Measurements from ENCODE around the gene CCDC12.

CCDC12 gene

DNA sequence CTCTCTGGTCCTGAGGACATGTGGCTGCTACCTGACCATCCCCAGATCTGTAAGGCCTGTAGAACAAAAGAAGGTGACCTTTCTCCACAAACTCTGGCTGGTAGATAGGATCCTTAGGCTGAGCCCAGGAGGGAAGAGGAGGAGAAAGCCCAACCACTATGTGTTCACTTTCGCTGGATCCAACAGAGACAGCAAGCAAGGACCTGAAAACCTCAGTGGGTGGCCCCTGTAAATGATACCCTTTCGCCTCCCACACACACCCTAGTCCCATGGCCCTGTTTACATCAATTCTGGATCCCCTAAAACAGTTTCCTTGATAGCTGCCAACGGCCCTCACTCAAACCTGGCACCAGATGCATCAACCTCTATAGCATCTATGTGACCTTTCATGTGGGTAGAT lies 22.4 kb downstream of the CCDC12 start:
- DNase-seq: no peak

DNA sequence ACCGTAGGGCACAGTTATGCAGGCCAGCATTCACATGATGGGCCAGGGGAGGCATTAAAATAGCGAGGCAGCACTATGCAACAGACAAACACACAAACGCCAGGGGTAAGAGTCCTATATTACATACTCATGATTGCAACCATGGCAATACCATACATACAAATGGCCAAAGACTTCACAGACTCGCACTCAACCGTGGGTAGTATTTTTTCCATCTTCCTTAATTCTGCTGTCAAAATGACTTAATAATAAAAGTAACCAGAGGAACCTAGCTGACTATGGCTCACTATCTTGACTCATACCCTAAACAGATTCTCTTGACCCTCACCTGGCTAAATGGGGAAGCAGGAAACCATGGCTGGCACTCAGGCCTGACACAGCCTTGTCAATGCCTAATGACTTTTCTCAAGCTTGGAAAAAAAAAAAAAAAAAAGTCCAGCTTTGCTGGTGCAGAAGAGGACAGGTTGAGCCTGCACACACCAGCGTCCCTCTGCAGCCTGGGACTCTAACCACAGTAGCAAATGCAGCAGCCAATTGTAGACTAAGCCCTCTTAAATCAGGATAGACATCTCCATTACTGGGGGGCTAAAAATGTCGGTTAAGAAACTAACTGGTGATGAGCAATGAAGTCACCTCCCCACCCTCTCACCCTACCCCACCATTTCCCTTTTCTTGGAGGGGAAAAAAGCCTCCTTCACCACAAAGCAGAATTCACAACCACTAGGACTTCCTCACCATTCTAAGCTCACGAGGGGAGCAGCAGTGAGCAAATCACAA lies 23.1 kb downstream of the CCDC12 start:
- DNase-seq: no peak

DNA sequence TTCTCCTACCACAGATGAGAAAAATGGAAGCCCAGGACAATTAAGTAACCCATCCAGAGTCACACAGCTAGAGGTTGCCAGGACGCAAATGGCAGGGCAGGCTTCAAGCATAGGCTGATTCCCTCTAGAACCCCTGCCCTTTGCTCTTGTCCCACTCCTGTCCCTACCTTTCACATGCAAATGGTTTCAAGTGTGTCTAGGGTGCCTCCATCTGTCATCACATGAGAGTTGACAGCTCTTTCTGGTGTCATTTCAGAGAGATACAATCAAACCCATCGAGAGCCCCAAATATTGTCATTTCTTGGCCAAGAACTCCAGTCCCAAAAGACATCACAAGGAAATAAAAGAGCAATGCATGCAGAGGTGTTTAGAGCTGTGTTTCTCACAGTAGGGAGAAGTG lies 23.7 kb downstream of the CCDC12 start:
- DNase-seq: no peak

DNA sequence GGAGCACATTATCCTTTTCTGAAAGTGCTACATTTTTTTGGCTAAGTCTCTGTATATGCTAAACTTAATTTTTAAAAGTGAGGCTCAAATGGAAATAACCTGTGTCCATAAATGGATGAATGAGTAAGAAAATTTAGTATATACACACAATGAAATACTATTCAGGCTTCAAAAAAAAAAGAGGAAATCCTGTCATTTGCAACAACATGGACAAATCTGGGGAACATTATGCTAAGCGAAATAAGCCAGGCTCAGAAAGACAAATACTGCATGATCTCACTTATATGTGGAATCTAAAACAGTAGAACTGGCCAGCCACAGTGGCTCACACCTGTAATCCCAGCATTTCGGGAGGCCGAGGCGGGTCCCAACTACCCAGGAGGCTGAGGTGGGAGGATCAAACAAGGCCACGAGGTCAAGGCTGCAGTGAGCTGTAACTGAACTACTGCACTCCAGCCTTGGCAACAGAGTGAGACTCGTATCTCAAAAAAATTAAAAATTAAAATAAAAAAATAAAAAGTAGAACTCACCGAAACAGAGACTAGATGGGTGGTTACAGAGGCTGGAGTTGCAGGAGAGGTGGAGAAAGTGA lies 25.8 kb downstream of the CCDC12 start:
- no peak for DNase-seq

DNA sequence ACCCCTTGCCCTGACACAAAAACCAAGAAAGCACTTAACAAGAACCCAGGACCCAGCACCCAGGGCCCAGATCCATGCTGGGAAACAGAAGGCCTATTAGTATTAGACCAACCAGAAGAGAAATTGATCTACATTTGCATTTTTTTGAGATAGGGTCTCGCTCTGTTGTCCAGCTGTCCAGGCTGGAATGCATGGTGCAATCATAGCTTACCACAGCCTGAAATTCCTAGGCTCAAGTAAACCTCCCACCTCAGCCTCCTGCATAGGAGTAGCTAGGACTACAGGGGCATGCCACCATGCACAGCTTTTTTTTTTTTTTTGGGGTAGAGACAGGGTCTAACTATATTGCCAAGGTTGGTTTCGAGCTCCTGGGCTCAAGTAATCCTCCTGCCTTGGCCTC lies 26.4 kb downstream of the CCDC12 start:
- no peak for DNase-seq

DNA sequence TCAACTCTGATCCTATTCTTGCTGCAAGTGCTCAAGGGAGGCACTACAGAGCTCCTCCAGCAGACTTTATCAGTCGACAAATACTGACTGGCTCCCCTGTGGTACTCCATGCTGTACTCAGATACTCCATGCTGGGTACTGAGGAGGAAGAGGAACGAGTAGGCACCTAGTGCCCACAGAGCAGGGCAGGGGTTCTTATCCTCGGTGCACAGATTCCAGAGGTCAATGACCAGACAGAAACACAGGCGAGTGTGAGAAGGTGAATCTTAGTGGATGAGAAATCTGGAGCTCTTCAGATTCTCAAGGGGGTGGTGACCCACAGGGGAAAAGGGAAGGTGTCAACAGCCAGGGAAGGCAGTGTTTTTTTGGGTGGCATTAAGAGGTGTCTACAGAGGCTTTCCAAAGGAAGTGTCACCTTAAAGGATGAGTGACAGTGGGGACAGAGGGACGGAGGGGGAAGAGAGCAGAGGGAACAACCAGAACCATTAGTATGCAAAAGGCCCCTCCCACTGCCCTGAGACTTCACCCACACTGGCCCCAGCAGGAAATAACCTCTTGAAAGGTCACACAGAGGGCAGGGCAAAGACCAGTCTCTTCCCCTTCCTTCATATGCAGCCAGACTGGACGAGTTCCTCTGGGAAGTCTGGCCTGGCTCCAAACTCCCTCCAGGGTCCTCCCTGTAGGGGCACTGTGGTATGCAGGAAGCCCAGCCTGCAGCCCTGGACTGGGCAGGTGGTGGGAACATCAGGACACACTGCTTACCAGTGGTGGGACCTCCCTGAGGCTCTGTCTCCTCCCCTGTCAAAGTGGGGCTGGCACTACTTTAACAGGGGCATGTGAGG lies 27.5 kb downstream of the CCDC12 start:
- no peak for DNase-seq

DNA sequence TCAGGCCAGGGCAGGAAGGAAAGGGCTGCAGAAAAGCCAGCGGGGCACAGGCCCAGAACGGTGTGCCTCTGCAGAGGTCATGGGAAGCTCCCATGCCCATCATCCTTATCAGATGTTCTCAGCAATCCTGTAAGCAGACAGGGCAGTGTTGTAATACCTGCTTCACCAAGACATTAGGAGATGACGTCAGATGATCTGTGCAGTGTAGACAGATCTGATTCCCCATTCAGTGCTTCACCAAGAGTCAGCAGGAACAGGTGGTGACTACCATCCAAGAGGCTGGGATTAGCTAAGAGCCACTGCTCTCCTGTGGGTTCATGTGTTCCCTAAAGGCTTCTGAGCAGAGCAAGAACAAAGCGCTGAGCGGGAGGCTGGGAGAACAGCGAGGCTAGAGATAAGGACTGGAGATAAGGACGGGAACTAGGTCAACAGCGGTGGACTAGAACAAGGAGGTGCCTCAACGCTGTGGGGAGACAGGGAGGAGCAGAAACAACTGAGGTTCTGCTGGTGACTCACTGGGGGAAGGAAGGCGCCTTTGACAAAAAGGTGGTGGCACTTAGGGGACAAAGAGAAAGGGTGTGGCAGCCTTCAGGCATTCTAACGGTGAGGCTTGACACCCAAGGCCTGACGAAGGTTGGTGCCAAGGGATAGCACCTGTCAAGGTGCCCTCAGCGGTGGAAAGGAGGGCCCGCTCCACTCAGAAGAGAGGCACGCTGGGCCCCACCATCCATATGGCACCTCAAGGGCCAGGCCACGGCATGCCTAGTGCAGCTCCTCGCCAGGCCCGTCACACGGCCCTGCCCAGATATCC lies 28.4 kb downstream of the CCDC12 start:
- DNase-seq: peak; percentile 45

DNA sequence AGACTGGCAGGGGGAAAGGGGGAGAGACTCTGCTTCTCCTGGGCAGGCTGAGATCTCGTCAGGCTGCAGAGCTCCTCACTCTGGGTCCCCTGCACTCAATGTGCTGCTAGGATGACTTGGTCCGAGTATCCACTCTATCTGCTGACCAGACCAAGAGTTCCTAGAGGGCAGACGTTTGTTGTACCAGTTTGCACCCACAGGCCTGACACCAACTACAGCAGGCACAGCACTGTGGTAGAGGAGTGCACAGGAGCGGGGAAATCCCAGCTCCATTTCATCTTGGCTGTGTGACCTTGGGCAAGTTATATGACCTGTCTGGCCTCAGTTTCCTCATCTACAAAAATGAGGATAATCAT lies 29.0 kb downstream of the CCDC12 start:
- no peak for DNase-seq

DNA sequence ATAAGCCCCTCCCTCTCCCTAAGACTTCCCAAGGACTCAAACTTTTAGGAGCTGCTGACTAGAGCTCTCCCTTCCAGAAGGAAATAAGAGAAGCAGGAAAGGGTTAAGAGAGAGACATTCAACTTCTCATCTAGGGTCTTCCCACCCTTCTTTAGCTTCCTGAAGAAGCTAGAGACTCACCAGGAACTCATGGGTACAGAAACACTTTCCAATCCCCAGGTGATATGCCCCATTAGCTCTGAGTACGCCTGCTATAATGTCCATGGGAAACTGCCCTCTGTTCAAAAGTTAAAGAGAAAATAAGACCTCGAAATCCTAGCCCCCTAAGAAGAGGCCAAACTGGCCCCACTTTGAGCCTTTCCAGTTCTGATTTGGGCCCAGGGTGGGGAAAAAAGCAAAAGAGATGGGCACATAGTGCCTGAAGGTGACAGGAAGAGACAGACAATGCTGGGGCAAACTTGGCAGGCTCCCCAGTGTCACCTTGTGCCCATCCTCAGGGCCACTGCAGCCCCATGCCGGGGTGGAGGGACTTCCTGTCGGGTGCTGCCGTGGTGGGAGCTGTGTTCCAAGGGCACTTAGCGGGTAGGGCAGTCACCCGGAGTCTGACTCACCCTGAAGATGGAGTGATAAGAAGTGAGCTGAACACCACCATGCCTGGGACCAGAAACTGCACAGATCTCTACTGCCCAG lies 29.5 kb downstream of the CCDC12 start:
- DNase-seq: peak; percentile 48

DNA sequence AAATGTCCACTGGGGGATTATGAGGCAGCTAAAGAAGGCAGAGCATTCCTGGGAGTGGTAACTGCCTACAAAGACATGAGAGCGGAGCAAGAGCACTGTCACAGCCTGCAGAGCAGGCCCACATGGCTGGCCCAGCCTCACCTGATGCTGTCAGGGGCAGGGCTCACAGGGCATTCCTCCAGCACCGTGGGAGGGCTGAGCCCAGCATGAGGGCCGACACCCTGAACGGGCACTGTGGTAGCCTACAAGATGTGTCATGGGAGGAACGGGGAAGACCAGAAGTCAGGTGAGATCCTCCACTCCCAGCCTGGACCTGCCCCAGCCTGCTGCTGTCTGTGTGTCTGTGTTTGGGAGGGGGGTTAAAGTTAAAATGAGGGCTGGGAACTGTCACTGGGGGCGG lies 30.1 kb downstream of the CCDC12 start:
- no peak for DNase-seq

DNA sequence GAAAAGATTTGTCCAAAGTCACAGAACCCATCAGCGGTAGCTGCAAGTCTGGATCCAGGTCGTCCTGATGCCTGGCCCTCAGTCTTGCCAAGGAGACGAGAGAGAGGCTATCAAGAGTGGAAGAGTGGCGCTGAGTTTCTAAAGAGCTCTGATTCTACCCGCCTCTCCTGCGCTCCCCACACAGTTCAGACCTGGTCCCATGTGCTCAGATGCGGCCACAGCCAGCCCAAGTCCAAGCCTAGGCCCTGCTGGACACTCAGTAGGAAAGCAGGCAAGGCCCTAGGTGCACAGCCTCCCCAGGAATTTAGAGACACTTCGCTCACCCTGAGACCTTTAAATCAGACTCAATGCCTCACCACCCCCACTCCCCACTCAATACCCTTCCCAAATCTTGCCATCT lies 32.4 kb downstream of the CCDC12 start:
- no peak for DNase-seq

DNA sequence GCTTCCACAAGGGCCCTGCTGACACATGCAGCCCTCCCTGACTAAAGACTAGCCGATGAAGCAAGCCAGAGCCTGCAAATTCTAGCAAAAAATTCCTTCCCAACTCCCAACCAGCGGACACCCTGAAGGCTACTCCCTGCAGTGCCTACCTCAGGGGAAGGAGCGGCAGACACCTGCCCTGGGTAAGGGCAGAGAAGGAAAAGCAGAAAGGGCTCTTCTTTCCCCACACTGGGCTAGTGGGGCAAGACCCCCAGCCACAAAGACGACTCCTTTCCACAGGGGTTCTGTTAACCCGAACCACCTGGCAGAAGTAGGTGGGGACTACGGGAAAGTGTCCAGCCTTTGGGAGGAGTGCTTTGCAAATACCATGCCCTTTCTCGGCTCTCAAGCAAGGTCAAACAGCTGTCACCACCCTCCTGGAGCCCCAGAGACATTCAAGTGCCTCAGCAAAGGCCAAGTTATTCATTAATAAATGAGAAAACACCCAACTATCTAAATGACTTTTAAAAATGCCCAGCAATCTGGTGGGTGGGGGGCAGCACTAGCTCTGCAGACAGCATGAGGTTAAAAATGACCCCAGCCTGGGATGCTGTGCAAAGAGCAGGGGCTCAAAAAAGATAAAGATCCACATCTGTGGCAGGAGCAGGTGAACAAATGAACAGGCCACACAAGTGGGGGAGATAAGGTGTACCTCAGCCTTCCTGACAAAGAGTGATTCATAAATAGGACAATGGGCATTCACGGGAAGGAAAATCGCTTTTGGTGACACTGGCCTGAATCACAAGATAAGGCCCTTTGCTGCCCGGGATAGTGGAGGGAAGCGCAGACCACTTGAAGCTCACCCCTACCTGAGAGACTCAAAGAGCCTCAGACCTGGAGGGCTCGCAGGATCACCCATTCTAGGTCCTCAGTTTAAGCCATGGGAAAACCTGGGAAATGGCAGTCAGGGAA lies 33.0 kb downstream of the CCDC12 start:
- peak; percentile 48 for DNase-seq

DNA sequence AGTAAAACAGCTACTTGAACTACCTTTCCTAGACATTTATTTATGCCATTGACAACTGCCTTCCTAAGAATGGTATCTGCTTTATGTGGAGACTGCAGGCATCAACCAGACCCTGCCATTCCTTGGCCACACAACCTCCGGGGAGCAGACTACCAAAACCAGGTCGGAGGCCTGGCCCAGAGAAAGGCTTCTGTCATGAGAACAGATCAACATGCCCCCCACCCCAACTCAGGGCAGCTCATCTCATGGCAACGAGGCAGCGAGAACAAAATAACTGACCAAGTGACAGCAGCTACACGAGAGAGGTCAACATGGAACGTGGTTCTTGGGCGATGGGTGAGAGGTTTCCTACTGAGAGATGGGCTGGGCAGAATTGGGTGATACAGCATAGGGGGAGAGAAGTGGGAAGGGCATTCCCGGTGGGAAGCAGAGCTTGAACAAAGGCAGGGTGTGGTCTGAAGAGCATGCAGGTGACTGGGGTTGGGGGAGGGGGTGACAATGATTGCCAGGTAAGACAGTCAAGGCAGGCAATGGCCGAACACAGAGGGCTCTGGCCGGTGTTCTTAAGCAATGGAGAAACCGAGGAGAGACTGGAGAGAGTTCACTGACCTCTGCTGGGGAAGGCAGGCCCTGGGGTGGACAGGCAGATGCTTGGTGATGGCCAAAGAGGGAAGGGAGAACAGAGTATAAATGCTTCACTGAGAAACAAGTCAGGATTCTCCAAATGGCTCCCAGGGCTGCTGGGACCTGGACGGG lies 33.9 kb downstream of the CCDC12 start:
- DNase-seq: no peak

DNA sequence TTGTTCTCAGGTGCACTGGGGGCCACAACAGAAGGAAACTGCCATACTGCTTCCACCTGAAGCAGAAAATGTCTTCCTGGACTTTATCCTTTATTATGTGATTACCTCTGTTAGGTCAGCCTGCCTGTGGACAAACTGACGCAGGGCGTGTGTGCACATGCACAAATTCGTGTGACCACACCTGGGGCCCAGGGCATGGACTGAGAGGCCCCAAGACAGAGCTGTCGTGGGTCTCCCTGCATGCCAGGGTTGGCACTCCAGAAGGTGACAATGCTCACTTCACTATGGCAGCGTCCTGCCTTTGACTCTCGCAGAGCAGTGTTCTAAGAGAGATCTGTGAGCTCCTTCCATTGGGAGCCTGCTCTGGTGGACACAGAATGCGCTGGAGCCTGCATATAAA lies 34.5 kb downstream of the CCDC12 start:
- no peak for DNase-seq

DNA sequence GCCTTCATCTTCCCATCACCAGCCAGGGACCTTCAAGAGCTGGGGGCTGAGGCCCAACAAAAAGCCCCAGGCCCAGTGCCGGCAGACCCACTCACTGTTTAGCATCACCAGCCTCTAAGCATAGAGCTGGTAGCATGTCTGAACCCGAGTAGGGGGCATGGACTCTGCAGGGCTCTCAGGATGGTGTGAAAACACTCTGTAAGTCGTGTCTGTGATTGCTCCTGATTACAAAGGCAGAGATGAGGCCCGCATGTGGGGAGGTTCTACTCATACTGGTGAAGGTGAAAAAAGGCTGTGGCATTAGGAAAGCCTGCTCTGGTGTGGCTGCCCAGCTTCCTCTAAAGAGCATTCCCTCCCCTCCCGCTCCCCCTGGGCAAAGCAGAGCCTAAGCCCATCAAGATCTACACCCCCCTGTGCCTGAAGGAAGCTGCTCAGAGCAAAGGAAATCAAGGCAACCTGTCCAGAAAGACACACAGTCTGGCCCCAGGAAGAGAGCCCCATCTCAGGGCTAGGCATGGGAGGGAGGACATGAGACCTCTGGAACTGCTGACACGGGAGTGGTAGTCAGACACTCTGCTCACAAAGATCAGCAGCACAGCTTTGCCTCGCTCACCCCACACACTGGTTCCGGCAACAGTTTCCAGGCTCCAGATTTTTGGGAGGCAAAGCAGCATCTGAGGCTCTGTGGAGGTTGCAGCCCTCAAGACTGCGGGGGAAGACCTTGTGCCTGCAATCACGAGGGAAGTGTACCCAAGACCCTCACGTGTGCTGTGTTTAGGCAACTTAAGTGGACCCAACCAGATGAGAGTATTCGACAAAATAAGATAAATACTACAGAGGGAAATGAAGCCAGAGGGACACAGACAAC lies 36.7 kb downstream of the CCDC12 start:
- DNase-seq: no peak

DNA sequence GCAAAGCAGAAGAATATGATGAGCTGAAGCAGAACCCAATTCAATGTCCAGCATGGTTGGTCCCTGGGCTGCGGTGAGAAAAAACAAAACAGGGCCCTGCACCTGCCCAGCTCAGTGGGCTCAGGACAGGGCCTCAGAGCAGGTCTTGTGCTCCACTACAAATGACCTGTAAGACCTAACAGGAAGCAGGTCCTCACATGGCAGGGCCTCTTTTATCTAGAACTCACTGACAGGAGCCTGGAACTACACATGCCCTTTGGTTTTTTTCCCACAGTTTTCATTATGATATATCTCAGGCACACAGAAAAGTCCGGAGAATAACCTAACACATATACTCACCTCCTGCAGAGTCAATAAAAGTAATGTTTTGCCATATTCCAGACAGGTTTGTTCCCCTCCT lies 38.4 kb downstream of the CCDC12 start:
- no peak for DNase-seq

DNA sequence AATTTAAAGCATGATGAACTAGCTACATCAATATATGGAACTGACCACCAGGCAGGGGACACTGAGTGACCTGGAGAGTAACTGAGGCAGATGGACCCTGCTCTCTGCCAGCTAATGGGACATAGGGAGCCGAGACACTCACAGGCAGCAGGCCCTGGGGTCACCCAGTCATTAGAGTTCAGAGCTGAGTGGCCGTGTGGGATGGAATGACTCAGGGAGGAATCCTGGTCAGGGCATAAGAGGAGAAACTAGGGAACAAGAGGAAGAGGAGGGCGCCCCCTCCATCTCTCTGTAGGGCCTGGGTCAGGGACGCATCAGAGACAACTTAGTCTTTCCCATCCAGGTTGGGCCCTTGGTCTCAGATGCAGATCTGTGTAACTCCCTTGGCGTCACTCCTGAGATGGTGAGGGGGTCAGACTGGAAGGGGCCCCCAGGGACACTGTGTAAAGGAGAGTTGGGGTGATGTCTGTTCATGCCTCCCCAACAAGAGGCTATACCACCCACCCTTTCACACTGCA lies 39.8 kb downstream of the CCDC12 start:
- no peak for DNase-seq

DNA sequence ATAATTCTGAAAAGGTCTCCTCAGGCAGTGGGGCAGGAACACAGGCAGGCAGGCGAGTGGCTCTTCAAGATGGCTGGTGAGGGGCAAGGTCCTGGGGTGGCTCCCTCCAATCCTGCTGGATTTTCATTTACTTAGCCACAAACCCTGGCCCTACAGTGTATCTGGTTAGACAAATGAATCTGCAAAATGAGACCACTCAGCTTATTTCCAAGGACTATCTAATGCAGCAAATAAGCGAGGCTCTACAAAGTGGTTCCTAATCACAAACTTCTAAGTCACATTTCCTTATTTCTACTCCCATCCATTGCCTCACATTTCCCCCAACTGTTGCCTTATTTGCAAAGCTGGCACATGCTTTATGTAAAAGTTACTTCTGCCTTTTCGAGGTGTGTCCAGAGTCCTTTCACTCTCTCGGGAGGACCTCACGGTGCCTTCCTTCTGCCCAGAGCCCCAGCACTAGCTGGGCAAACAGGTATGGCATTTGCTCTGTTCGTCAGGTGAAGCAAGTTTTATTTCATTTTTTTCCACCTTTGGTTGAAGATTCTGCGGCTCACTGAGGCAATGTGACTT lies 40.5 kb downstream of the CCDC12 start:
- DNase-seq: no peak

Measured in kidney glomerular epithelial cell (primary cell).